Activated CD4-positive, alpha-beta T cell treated with anti-CD3 and anti-CD28 coated beads for 48 hours (primary cell): ENCODE data around the gene SCML1.

Experiments
- DNase-seq: peaks from one replicate; pipeline ENCODE4 v3.0.0-alpha.2; 2020

Gene SCML1

GRCh38 chrX:17801431-17801830 is 64.1 kb downstream of the SCML1 start:
- no peak for DNase-seq

- DNase-seq, result no peak
These were observed 65.5 kb downstream of the SCML1 start for GRCh38 chrX:17802756-17803155.

- DNase-seq, result no peak
These were observed 66.2 kb downstream of the SCML1 start for GRCh38 chrX:17803449-17803848.
